A673 (cell line): ENCODE data around the gene MILR1. TPM values are rescaled to one million over a fixed set of nuclear protein-coding genes. Genes with fewer than 3 reads are reported as not detected.

ENCODE experiments used
- BruUV-seq: library from RNA; stranded (reverse); fragments of 400-500 nt; replicated peaks from 2 replicates; lab custom pipeline; 2021; lab: Mats Ljungman, UMichigan
- CTCF ChIA-PET: fragments of 300-600 bp; sonication (Branson Sonifier 250); formaldehyde crosslinking; loops from one replicate; lab custom pipeline; 2022; ENCODE audit warnings: antibody characterized with exemption; lab: Charles Lee
- POLR2A ChIA-PET: fragments of 300-600 bp; sonication (Branson Sonifier 250); formaldehyde crosslinking; loops from one replicate; lab custom pipeline; 2022; ENCODE audit warnings: antibody characterized with exemption; ENCODE audit not compliant: low non-redundant PET; lab: Charles Lee
- DNase-seq: peaks from one replicate; pipeline ENCODE4 v3.0.0-alpha.2; 2015; ENCODE audit warnings: low spot score
- H3K27ac ChIP-seq: fragments of 200-600 bp; sonication (generic); 2 replicates; pipeline ENCODE4 v1.5.1; 2016; ENCODE audit warnings: mixed run types, low read depth, mild to moderate bottlenecking, mixed read lengths, antibody characterized with exemption, low read length; ENCODE audit not compliant: poor library complexity, severe bottlenecking
- H3K27me3 ChIP-seq: fragments of 200-600 bp; sonication (generic); replicated peaks from 2 replicates; pipeline ENCODE4 v1.6.1; 2017; ENCODE audit warnings: mixed run types, low read depth, mild to moderate bottlenecking, mixed read lengths, antibody characterized with exemption, low read length; ENCODE audit not compliant: insufficient read depth, poor library complexity
- H3K36me3 ChIP-seq: fragments of 200-600 bp; sonication (generic); 2 replicates; pipeline ENCODE4 v1.6.1; 2016; ENCODE audit warnings: mixed run types, mild to moderate bottlenecking, mixed read lengths, antibody characterized with exemption, low read length; ENCODE audit not compliant: insufficient read depth, poor library complexity, severe bottlenecking
- H3K4me1 ChIP-seq: fragments of 200-600 bp; sonication (generic); 2 replicates; pipeline ENCODE4 v1.6.1; 2017; ENCODE audit warnings: mixed run types, mild to moderate bottlenecking, mixed read lengths, antibody characterized with exemption, low read length; ENCODE audit not compliant: insufficient read depth, poor library complexity, severe bottlenecking
- H3K4me3 ChIP-seq: fragments of 200-600 bp; sonication (generic); 2 replicates; pipeline ENCODE4 v1.5.1; 2016; ENCODE audit warnings: low read depth, mixed run types, mild to moderate bottlenecking, mixed read lengths, low read length; ENCODE audit not compliant: poor library complexity, severe bottlenecking
- H3K9me3 ChIP-seq: fragments of 200-600 bp; sonication (generic); 2 replicates; pipeline ENCODE4 v1.6.1; 2016; ENCODE audit warnings: mixed run types, low read depth, mild to moderate bottlenecking, mixed read lengths, antibody characterized with exemption, low read length; ENCODE audit not compliant: poor library complexity, severe bottlenecking
- EZH2 ChIP-seq: fragments of 200-600 bp; sonication (generic); IDR thresholded peaks from 2 replicates; pipeline ENCODE4 v1.6.1; 2017; ENCODE audit warnings: borderline replicate concordance, low read depth, mild to moderate bottlenecking, mixed read lengths, antibody characterized with exemption, low read length; ENCODE audit not compliant: poor library complexity, severe bottlenecking
- intact Hi-C: fragments of 100-400 bp; cut with micrococcal nuclease; formaldehyde crosslinking; loops from one replicate; pipeline ENCODE4 v1.10.0; 2022; ENCODE audit not compliant: unreplicated experiment
- total RNA-seq: library from RNA; stranded (reverse); gene quantifications from 2 replicates; pipeline ENCODE4 v1.2.3, GENCODE V29; 2021
- TF ChIP-seq, protein P1 (sequence below): fragments of 300-800, 200-600 bp; sonication (generic); conservative IDR thresholded peaks from 2 replicates; pipeline ENCODE4 v1.5.1; 2017; ENCODE audit warnings: low read depth, mild to moderate bottlenecking, antibody characterized with exemption, low read length, moderate library complexity, mixed read lengths

The MILR1 gene
- total RNA-seq, 1 experiment from 2014 or later: not detected

DNA sequence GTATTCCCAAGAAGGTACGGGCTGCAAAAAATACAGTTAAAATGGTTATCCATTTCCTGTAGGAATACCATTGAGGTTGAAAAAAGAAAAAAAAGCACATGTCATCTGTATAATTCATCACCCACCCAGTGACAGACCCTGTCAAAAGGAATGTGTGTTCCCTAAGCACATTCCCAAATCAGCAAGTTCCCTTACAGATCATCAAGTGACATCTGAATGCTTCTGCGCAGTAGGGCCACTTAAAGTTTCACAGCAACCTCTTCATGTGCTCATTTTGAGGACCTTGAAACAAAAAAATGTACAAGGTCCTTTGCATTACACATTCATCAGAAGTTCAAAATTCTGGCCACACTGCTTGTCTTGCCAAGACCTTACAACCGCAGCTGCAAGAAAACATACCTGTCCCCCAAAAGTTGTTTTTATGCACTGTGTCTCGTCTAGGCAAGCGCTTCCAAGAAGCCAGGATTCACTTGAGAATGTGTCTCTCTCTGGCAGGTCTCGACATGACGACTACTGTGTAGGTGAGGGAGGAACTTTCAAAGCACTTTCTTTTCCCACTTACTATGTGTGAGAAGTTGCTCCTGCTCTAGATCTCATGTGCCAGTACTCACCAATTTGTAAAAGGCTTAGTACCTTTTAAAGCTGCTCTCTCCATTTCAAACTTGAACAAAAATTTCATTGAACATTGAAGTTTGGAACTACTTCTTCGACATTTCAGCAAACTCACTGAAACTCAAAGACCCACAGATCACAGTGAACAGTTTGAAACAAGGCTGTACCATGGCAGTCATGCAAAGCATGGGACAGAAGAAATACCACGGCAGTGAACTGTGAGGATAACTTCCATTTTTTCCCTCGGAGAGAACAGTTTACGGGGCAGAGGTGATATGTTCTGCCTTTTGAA is 52.2 kb downstream of the MILR1 start:
- H3K36me3 ChIP-seq: peaks cover 76% of the 10 kb centered on the region
- no peak for TF ChIP-seq EZH2
- TF ChIP-seq, protein P1, sequence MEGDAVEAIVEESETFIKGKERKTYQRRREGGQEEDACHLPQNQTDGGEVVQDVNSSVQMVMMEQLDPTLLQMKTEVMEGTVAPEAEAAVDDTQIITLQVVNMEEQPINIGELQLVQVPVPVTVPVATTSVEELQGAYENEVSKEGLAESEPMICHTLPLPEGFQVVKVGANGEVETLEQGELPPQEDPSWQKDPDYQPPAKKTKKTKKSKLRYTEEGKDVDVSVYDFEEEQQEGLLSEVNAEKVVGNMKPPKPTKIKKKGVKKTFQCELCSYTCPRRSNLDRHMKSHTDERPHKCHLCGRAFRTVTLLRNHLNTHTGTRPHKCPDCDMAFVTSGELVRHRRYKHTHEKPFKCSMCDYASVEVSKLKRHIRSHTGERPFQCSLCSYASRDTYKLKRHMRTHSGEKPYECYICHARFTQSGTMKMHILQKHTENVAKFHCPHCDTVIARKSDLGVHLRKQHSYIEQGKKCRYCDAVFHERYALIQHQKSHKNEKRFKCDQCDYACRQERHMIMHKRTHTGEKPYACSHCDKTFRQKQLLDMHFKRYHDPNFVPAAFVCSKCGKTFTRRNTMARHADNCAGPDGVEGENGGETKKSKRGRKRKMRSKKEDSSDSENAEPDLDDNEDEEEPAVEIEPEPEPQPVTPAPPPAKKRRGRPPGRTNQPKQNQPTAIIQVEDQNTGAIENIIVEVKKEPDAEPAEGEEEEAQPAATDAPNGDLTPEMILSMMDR: no peak
- intact Hi-C loops: no loop called here
- peaks cover 9% of the 10 kb centered on the region for H3K4me1 ChIP-seq
- ChIA-PET CTCF (no interaction called here), POLR2A (interaction anchor here (0.5 kb wide), 1 partner anchor 183 kb away, joined by 10 read pairs; no protein-coding TSS in a partner anchor)
- H3K27ac ChIP-seq: no peak overlapping the region
- no peaks in the 10 kb centered on the region for H3K9me3 ChIP-seq
- BruUV-seq: no TSS peak
- no peak overlapping the region for H3K4me3 ChIP-seq
- DNase-seq: no peak
- H3K27me3 ChIP-seq: no peaks in the 10 kb centered on the region

DNA sequence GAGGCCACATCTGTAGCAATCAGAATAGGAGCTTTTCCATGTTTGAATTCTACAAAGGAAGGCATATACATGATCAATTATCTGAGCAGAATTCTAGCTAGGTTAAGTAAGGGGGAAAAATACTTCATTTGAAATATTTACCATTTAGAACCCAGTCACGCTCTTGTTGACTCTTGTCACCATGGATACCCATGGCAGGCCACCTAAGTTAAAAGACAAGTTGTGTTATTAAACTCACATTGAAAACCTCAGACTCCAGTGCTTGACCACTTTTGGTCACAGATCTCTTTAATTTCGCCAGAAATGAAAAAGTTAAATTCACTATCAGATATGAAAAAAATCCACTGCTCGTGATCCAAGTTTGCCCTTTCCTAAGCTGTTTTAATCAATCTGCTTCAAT is 53.1 kb downstream of the MILR1 start:
- peaks cover 76% of the 10 kb centered on the region for H3K36me3 ChIP-seq
- no peak for DNase-seq
- H3K4me3 ChIP-seq: no peak overlapping the region
- no peak overlapping the region for H3K27ac ChIP-seq
- TF ChIP-seq, protein P1: no peak
- TF ChIP-seq EZH2: no peak
- intact Hi-C loops: no loop called here
- BruUV-seq: no TSS peak
- POLR2A ChIA-PET: interaction anchor here (0.5 kb wide), 1 partner anchor 17 kb away, joined by 3 read pairs; no protein-coding TSS in a partner anchor
- H3K9me3 ChIP-seq: no peaks in the 10 kb centered on the region
- no peaks in the 10 kb centered on the region for H3K27me3 ChIP-seq
- peaks cover 9% of the 10 kb centered on the region for H3K4me1 ChIP-seq
- CTCF ChIA-PET: no interaction called here

DNA sequence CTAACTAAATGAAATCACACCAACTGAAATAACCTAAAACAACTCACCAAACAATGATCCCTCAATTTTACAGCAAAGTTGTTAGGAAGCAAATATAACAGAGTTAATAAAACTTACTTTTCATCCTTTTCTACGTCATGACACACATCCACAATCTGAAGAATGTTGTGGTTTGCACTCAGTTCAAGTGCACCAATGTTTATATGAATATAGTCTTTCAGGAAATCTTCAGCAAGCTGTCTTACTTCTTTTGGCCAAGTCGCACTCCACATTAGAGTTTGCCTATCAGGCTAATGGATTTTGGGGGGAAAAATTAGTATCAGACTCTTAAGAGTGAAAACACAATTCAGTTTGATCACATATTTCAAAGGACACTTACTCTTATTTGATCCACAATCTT is 53.9 kb downstream of the MILR1 start:
- intact Hi-C loops: no loop called here
- ChIA-PET CTCF (no interaction called here), POLR2A (no interaction called here)
- peaks cover 73% of the 10 kb centered on the region for H3K36me3 ChIP-seq
- DNase-seq: no peak
- H3K27ac ChIP-seq: no peak overlapping the region
- no peak overlapping the region for H3K4me3 ChIP-seq
- BruUV-seq: no TSS peak
- peaks cover 5% of the 10 kb centered on the region for H3K4me1 ChIP-seq
- no peaks in the 10 kb centered on the region for H3K9me3 ChIP-seq
- TF ChIP-seq, protein P1: no peak
- TF ChIP-seq EZH2: no peak
- H3K27me3 ChIP-seq: no peaks in the 10 kb centered on the region
